Measurements from ENCODE around the gene SRRM3.

Gene SRRM3

DNA sequence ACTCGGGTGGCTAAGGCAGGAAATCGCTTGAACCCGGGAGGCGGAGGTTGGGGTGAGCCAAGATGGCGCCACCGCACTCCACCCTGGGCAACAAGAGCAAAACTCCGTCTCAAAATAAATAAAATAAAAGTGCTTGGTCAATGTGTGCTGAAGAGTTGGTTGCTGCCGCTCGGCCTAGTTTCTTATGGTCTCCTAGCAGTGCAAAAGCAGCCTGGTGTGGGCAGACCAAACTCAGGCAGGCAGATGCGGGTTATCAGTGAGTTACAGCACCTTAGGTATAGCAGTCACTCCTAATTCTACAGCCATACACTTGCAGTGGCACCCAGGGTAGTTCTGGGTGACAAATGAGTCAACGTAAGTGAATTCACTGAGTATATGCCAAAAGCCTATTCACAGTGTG, 123.4 kb downstream of the SRRM3 start:
- no peak for DNase-seq (ENCODE audit: low read depth)
- TF ChIP-seq CTCF (IDR thresholded peaks at IDR 0.05; ENCODE audit: insufficient read depth, low read depth, low read length, missing control alignments), result no peak
- no peak overlapping the region for H3K4me3 ChIP-seq (ENCODE audit: low read length)

GRCh38 chr7:76325811-76326210, 124.1 kb downstream of the SRRM3 start:
- no peak for DNase-seq (ENCODE audit: low read depth)
- no peak for TF ChIP-seq CTCF (IDR thresholded peaks at IDR 0.05; ENCODE audit: insufficient read depth, low read depth, low read length, missing control alignments)
- no peak overlapping the region for H3K4me3 ChIP-seq (ENCODE audit: low read length)

GRCh38 chr7:76326646-76327233, 125.0 kb downstream of the SRRM3 start:
- no peak overlapping the region for H3K4me3 ChIP-seq (ENCODE audit: low read length)
- TF ChIP-seq CTCF (IDR thresholded peaks at IDR 0.05; ENCODE audit: insufficient read depth, low read depth, low read length, missing control alignments), result no peak
- no peak for DNase-seq (ENCODE audit: low read depth)

- DNase-seq (ENCODE audit: low read depth), result no peak
- no peak overlapping the region for H3K4me3 ChIP-seq (ENCODE audit: low read length)
- TF ChIP-seq CTCF (IDR thresholded peaks at IDR 0.05; ENCODE audit: insufficient read depth, low read depth, low read length, missing control alignments), result no peak
These were observed 125.9 kb downstream of the SRRM3 start for GRCh38 chr7:76327610-76328009.

DNA sequence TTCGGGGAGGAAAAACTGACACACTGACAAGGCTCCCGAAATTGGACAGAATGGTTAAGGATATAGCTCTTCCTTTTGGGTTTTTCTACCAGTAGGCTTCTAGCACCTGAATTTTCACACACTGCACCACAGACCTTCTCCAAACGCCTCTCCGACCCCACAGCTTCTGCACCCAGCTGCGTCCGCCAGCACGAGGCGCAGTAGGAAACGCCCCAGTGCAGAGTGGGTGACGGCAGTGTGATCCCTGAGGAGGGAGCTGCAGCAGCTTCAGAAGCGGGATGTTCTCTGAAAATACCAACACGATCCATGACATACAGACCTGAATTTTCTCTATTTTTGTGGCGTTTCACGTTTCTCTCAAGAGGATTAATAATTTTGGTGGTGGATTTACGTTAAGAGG, 126.7 kb downstream of the SRRM3 start:
- H3K4me3 ChIP-seq (ENCODE audit: low read length), result no peak overlapping the region
- no peak for DNase-seq (ENCODE audit: low read depth)
- TF ChIP-seq CTCF (IDR thresholded peaks at IDR 0.05; ENCODE audit: insufficient read depth, low read depth, low read length, missing control alignments), result no peak

GRCh38 chr7:76329479-76329878, 127.8 kb downstream of the SRRM3 start:
- no peak for DNase-seq (ENCODE audit: low read depth)
- no peak for TF ChIP-seq CTCF (IDR thresholded peaks at IDR 0.05; ENCODE audit: insufficient read depth, low read depth, low read length, missing control alignments)
- H3K4me3 ChIP-seq (ENCODE audit: low read length), result no peak overlapping the region

GRCh38 chr7:76330261-76330660, 128.6 kb downstream of the SRRM3 start:
- no peak for DNase-seq (ENCODE audit: low read depth)
- H3K4me3 ChIP-seq (ENCODE audit: low read length), result no peak overlapping the region
- TF ChIP-seq CTCF (IDR thresholded peaks at IDR 0.05; ENCODE audit: insufficient read depth, low read depth, low read length, missing control alignments), result no peak
